ENCODE data around the gene ASCL3. TPM values are rescaled to one million over a fixed set of nuclear protein-coding genes. Genes with fewer than 3 reads are reported as not detected.

The ASCL3 gene
- total RNA-seq (2014; rRNA removed; shearing (Covaris generic)) (not detected in 2 replicates), polyA plus RNA-seq (2016; fragmentation: Nextera tagmentation; extraction: Ambion mirVana) (not detected in 2 replicates)
- long read RNA-seq = 0 reads

- Histone ChIP-seq H3K4me1 (ENCODE audit: insufficient read depth) (no peaks in the 10 kb centered on the region), H3K79me2 (replicated peaks; ENCODE audit: insufficient read depth) (no peaks in the 10 kb centered on the region), H3K27ac (ENCODE audit: low read depth) (no peak within 1 kb of the TSS), H3K4me3 (no peak within 1 kb of the TSS), H2AFZ (no peak within 1 kb of the TSS), H3K36me3 (ENCODE audit: insufficient read depth) (no peaks in the 10 kb centered on the region), H4K20me1 (replicated peaks; ENCODE audit: insufficient read depth) (no peaks in the 10 kb centered on the region), H3F3A (replicated peaks; ENCODE audit: low read depth) (no peaks in the 10 kb centered on the region), H3K4me2 (no peak within 1 kb of the TSS), H3K9me2 (ENCODE audit: insufficient read depth) (no peaks in the 10 kb centered on the region), H3K27me3 (ENCODE audit: insufficient read depth) (no peaks in the 10 kb centered on the region)
- H3K27ac Mint-ChIP-seq = no peak within 1 kb of the TSS
- H3K4me3 Mint-ChIP-seq = no peak within 1 kb of the TSS
- H3K9me3 Mint-ChIP-seq = no peaks in the 10 kb centered on the region
- no peaks in the 10 kb centered on the region; the same call in 2 of the 3 replicates for H3K4me1 Mint-ChIP-seq
- no peaks in the 10 kb centered on the region; the same call in 2 of the 3 replicates for H3K36me3 Mint-ChIP-seq (ENCODE audit: low read depth)
- no peak for DNase-seq (ENCODE audit: low spot score)
- no peak for ATAC-seq
- no peaks in the 10 kb centered on the region for H3K27me3 Mint-ChIP-seq (ENCODE audit: insufficient read depth, low read depth, poor library complexity)
- TF ChIP-seq NANOG (IDR thresholded peaks at IDR 0.05; ENCODE audit: borderline replicate concordance) (no peak), CTCF (conservative IDR thresholded peaks at IDR 0.05; ENCODE audit: low read depth in 2 of 2) (no peak), ETS1 (IDR thresholded peaks at IDR 0.05) (no peak), CREB1 (CRISPR knock-in tag; IDR thresholded peaks at IDR 0.05; ENCODE audit: low read depth) (no peak), STAT1 (IDR thresholded peaks at IDR 0.05; ENCODE audit: unreplicated experiment) (no peak), REST (IDR thresholded peaks at IDR 0.05; ENCODE audit: unreplicated experiment) (no peak), ZNF114 (CRISPR knock-in tag; IDR thresholded peaks at IDR 0.05) (no peak), ZNF331 (CRISPR knock-in tag; IDR thresholded peaks at IDR 0.05; ENCODE audit: low read depth) (no peak), JUNB (IDR thresholded peaks at IDR 0.05; ENCODE audit: unreplicated experiment) (no peak), POLR2AphosphoS5 (IDR thresholded peaks at IDR 0.05; ENCODE audit: low read depth) (no peak), ZNF462 (CRISPR knock-in tag; IDR thresholded peaks at IDR 0.05) (no peak)
Observed at GRCh38 chr11:8942518-8943066, at the start of gene ASCL3. TSS of gene ASCL3 (minus strand) at chr11:8943016. CDS start at chr11:8938161, 4,855 bp downstream.
